GM12801 (cell line): ENCODE data around the gene PARK7.

Experiments
- TF ChIP-seq, protein P1 (sequence below): IDR thresholded peaks from one replicate; pipeline ENCODE4 v1.5.1; 2011; ENCODE audit warnings: control low read depth; ENCODE audit not compliant: insufficient read length; ENCODE audit errors: extremely low read depth

PARK7 gene

DNA sequence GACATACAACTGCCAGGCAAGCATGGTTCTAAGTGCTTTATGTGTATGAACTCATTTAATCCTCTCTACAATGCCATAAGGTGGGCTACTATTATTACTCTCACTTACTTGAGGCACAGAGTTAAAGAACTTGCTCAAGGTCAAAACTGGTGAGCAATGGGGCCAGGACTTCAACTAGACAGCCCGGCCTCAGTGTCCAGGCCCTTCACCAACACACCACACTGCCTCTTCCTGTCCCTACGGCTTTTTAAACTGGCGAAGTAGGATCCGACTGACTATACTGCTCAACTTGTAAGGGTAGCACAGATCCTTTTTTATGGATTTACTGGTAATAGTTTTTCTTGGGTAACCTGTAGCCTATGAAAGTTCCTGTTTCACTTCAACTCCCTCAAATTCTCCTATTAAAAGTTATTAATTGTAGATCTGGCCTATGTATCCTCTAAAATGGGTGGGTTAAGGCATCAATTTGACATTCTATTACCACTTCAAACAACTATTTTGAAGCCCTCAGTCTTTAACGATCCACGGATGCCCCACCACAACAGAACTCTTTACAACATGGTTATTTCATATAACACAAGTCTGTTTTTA lies 60.3 kb downstream of the PARK7 start:
- TF ChIP-seq, protein P1, sequence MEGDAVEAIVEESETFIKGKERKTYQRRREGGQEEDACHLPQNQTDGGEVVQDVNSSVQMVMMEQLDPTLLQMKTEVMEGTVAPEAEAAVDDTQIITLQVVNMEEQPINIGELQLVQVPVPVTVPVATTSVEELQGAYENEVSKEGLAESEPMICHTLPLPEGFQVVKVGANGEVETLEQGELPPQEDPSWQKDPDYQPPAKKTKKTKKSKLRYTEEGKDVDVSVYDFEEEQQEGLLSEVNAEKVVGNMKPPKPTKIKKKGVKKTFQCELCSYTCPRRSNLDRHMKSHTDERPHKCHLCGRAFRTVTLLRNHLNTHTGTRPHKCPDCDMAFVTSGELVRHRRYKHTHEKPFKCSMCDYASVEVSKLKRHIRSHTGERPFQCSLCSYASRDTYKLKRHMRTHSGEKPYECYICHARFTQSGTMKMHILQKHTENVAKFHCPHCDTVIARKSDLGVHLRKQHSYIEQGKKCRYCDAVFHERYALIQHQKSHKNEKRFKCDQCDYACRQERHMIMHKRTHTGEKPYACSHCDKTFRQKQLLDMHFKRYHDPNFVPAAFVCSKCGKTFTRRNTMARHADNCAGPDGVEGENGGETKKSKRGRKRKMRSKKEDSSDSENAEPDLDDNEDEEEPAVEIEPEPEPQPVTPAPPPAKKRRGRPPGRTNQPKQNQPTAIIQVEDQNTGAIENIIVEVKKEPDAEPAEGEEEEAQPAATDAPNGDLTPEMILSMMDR = no peak

DNA sequence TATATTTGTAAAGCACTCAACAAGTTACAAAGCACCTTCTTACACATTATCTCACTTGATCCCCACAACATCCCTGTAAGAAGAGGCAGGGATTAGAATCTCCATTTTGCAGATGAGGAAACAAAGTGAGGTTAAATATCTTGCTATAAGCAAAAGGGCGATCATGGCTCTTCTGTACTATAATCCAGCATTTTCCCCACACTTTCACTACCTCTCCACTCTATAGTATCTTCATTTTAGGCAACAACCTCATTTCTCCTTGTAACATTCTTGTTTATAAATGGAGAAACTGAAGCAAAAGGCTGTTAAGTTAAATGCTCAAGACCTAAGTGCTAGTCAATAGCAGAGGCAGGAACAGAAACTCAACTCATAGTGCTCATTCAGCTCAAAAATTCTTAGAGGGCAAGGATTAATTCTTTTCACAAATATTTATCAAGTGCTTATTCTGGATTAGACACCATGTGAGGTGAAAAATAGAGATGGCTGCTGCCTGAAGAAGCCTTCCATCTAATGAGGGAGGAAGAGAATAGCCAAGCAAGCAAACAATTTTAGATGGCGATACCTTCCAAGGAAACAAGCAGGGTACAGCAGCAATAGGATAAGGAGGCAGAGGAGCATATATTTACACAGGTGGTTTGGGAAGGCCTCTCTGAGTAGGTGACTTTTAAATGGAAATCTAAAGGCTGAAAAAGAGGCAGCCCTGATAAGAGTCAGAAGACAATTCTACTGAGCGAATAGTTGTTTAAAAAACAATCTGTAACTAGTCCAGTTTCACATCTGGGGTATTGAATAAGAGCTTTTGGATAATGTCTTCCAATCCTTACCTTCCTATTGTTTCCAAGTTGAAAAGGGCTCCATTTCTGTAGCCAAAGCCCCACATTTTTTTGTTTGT lies 61.1 kb downstream of the PARK7 start:
- TF ChIP-seq, protein P1 = no peak

DNA sequence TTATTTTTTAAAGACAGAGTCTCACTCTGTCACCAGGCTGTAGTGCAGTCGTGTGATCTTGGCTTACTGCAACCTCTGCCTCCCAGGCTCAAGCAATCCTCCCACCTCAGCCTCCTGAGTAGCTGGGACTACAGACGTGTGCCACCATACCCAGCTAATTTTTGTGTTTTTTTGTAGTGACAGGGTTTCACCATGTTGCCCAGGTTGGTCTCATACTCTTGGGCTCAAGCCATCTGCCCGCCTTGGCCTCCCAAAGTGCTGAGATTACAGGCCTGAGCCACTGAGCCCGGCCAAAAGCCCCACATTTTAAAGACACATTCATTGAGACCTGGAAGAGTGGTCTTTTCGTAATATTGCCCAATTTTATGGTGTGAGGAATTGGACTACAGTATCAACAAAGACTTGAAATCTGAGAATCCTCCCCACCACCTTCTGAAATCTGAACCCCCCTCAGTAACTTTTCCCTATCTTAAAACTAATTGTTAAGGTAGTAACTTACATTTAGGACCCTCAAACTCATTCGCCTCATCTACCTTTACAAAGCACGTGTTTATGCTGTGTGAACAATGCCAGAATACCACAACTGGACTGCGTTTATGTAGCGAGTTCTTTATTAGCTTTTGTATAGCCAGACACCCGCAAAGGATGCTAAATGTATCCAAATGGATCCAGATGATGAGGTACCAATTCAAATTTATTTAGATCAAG lies 61.9 kb downstream of the PARK7 start:
- TF ChIP-seq, protein P1 = no peak

DNA sequence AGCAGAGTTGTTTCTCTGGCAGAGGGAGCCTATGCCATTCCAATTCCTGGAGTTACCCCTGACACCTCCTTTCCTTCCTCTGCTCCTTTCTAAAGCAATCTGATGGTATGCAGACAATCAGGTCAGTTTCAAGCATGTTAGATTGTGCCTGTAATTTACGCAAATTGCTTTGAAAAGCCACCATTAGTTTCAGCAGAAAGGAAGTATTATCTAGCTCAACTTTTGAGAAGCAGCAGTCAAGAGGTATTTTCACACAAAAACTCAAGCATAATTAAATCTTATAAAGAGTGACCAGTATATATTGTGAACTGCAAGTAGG lies 62.4 kb downstream of the PARK7 start:
- TF ChIP-seq, protein P1 = no peak

DNA sequence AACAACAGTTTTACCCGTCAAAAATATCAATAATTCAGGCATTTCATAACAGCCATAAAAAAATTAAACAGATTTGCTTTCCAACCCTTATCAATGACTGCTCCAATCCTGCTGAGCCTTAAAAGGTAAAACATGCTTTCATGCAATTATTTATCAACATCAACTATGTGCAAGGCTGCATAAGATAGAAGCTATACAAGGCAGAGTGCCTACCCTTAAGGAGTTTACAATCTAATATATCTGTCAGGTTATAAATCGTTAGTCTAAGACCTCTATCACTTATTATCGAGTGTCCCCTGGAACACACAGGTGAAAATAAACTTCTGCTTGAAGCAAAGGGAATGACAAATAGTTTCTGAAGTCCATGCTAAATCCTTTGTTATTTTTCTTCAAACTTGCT lies 62.8 kb downstream of the PARK7 start:
- TF ChIP-seq, protein P1 = no peak

DNA sequence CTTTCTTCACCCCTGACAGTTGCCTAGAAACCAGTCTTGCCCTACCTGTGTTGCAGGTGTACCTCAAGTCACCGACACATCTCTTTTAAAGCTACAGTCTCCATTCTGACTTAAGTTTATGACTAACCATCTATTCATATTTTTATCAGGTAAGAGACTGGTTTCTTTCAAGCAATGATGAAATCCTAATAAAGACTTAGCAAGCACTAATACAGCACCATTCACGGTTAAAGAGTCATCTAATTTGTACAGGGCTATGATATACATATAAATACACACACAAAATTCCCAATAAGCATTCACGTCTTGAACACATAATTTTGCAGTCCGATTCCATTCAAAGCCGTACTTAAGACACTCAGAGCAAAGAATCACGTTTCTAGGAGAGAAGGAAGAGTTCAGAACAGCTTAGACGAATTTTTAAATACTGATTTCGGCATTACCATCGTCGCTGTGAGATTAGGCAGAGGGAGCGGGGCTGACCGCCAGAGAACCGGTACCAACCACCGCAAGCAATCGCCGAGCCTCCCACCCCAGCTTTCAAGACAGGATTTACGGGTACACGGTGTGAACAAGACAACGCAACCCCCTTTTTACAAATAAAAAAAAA lies 63.7 kb downstream of the PARK7 start:
- TF ChIP-seq, protein P1 = no peak

DNA sequence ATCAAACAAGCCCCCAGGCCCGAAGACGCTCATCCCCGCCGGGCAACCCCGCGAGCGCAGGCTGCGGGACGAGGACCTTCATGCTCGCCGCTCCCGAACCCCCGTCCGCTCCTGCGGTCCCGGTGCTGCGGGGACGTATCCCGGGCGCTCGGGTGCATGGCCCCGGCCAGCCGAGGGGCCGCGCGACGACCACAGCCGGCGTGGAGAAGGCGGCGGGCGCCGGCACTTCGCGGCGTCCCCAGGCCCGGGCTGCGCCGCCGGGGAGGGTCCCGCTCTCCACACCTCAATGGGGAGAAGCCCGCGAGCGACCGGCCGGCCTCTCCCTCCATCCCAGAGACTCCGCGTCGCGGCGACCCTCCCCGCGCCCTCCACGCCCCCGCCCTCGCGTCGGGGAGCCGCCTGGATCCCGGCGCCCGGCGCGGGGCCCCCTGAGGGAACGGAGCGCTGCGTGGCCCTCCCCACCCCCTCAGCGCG lies 64.2 kb downstream of the PARK7 start:
- TF ChIP-seq, protein P1 = no peak
